Suppressor macrophage treated with lipopolysaccharide for 4 hours (primary cell): ENCODE results near the gene TMEM158.

Source experiments
- DNase-seq: peaks from one replicate; pipeline ENCODE4 v3.0.0-alpha.2; 2020

The TMEM158 gene

GRCh38 chr3:45198264-45199260, 27.5 kb downstream of the TMEM158 start:
- no peak for DNase-seq

GRCh38 chr3:45194791-45195190, 31.3 kb downstream of the TMEM158 start:
- DNase-seq = no peak

GRCh38 chr3:45191924-45192417, 34.1 kb downstream of the TMEM158 start:
- no peak for DNase-seq

GRCh38 chr3:45191424-45191823, 34.7 kb downstream of the TMEM158 start:
- no peak for DNase-seq

GRCh38 chr3:45188719-45189659, 37.1 kb downstream of the TMEM158 start:
- no peak for DNase-seq

- DNase-seq = no peak
These were observed 38.4 kb downstream of the TMEM158 start for GRCh38 chr3:45187694-45188141.

- no peak for DNase-seq
These were observed 39.2 kb downstream of the TMEM158 start for GRCh38 chr3:45186871-45187270.

GRCh38 chr3:45185461-45185860, 40.6 kb downstream of the TMEM158 start:
- DNase-seq = no peak

- no peak for DNase-seq
These were observed 41.0 kb downstream of the TMEM158 start for GRCh38 chr3:45185052-45185451.

GRCh38 chr3:45183872-45184262, 42.2 kb downstream of the TMEM158 start:
- DNase-seq = no peak

GRCh38 chr3:45182915-45183871, 42.9 kb downstream of the TMEM158 start:
- no peak for DNase-seq

GRCh38 chr3:45181496-45181895, 44.6 kb downstream of the TMEM158 start:
- DNase-seq = no peak

- DNase-seq = no peak
These were observed 45.2 kb downstream of the TMEM158 start for GRCh38 chr3:45180899-45181298.

GRCh38 chr3:45180051-45180450, 46.0 kb downstream of the TMEM158 start:
- no peak for DNase-seq

- DNase-seq = no peak
These were observed 46.9 kb downstream of the TMEM158 start for GRCh38 chr3:45179163-45179562.

GRCh38 chr3:45178183-45179023, 47.7 kb downstream of the TMEM158 start:
- no peak for DNase-seq

- no peak for DNase-seq
These were observed 49.2 kb downstream of the TMEM158 start for GRCh38 chr3:45176912-45177311.
